ENCODE measurements around the gene CCHCR1. TPM values are rescaled to one million over a fixed set of nuclear protein-coding genes. Genes with fewer than 3 reads are reported as not detected.

The CCHCR1 gene
- total RNA-seq, 1 donor from 2014 or later = 36.8 TPM

DNA sequence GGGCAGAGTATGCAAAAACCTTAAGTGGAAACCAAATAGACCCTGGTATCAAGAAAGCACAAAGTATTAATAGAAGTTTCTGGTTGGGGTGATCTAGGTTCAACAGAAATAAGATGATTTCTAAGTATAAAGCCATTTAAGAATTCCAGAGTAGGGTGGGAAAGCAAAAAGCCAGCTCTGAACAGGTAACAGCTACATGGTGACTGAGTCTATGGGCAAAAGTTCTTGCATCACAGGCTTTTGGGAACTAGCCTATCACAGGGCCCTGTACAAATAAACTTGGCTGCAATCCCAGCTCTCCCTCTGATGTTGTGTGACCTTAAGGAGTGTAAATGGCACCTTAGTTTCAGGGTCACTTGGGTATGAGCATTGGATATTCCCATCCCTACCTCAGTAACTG is 6.3 kb upstream of the CCHCR1 start:
- Mint-ChIP-seq H3K4me3 (no peak overlapping the region), H3K9me3 (no peaks in the 10 kb centered on the region), H3K4me1 (ENCODE audit: unreplicated experiment) (peaks cover 10% of the 10 kb centered on the region), H3K36me3 (peaks cover 4% of the 10 kb centered on the region), H3K27ac (no peak overlapping the region), H3K27me3 (peaks cover 6% of the 10 kb centered on the region)
- TF ChIP-seq, protein P1, sequence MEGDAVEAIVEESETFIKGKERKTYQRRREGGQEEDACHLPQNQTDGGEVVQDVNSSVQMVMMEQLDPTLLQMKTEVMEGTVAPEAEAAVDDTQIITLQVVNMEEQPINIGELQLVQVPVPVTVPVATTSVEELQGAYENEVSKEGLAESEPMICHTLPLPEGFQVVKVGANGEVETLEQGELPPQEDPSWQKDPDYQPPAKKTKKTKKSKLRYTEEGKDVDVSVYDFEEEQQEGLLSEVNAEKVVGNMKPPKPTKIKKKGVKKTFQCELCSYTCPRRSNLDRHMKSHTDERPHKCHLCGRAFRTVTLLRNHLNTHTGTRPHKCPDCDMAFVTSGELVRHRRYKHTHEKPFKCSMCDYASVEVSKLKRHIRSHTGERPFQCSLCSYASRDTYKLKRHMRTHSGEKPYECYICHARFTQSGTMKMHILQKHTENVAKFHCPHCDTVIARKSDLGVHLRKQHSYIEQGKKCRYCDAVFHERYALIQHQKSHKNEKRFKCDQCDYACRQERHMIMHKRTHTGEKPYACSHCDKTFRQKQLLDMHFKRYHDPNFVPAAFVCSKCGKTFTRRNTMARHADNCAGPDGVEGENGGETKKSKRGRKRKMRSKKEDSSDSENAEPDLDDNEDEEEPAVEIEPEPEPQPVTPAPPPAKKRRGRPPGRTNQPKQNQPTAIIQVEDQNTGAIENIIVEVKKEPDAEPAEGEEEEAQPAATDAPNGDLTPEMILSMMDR (conservative IDR thresholded peaks at IDR 0.05) = no peak
- no peak for DNase-seq (ENCODE audit: extremely low spot score, unreplicated experiment)

- H3K36me3 Mint-ChIP-seq = peaks cover 4% of the 10 kb centered on the region
- no peaks in the 10 kb centered on the region for H3K9me3 Mint-ChIP-seq
- DNase-seq (ENCODE audit: extremely low spot score, unreplicated experiment) = no peak
- TF ChIP-seq, protein P1 (conservative IDR thresholded peaks at IDR 0.05) = no peak
- no peak overlapping the region for H3K4me3 Mint-ChIP-seq
- no peak overlapping the region for H3K27ac Mint-ChIP-seq
- no peaks in the 10 kb centered on the region for H3K27me3 Mint-ChIP-seq
- H3K4me1 Mint-ChIP-seq (ENCODE audit: unreplicated experiment) = peaks cover 13% of the 10 kb centered on the region
These were observed 5.0 kb upstream of the CCHCR1 start for GRCh38 chr6:31162463-31163165.

DNA sequence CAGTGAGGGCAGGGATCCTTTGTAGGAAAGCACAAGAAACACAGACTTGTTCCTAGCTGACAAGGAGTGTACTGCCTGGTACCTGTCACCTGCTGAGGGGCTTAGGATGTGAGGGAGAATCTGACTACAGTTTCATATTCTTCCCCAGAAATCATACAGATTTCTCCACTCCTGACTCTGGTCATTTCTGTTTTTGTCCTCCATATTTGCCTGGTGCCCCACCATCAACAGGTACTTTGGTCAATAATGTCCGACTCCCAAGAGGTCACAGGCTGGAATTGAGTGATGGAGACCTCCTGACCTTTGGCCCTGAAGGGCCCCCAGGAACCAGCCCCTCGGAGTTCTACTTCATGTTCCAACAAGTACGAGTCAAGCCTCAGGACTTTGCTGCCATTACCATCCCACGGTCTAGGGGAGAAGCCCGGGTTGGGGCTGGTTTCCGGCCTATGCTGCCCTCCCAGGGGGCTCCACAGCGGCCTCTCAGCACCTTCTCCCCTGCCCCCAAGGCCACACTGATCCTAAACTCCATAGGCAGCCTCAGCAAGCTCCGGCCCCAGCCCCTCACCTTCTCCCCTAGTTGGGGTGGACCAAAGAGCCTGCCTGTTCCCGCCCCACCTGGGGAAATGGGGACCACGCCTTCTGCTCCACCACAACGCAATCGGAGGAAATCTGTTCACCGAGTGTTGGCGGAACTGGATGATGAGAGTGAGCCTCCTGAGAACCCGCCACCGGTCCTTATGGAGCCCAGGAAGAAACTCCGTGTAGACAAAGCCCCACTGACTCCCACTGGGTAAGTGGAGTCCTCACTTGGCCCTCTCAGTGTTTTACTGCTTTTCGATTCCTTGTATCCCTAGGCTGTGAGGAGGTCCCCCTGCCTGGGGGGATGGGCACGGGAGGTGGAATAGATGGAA is 3.9 kb upstream of the CCHCR1 start:
- TF ChIP-seq, protein P1 (conservative IDR thresholded peaks at IDR 0.05) = no peak
- Mint-ChIP-seq H3K27me3 (no peaks in the 10 kb centered on the region), H3K36me3 (peaks cover 4% of the 10 kb centered on the region), H3K27ac (no peak overlapping the region), H3K4me1 (ENCODE audit: unreplicated experiment) (peaks cover 21% of the 10 kb centered on the region), H3K4me3 (no peak overlapping the region), H3K9me3 (no peaks in the 10 kb centered on the region)
- DNase-seq (ENCODE audit: extremely low spot score, unreplicated experiment) = no peak

- Mint-ChIP-seq H3K27ac (peak overlapping the region; percentile 81), H3K9me3 (no peaks in the 10 kb centered on the region), H3K27me3 (no peaks in the 10 kb centered on the region), H3K36me3 (peaks cover 7% of the 10 kb centered on the region), H3K4me3 (peak overlapping the region; percentile 94), H3K4me1 (ENCODE audit: unreplicated experiment) (peaks cover 21% of the 10 kb centered on the region)
- DNase-seq (ENCODE audit: extremely low spot score, unreplicated experiment) = no peak
- TF ChIP-seq, protein P1 (conservative IDR thresholded peaks at IDR 0.05) = no peak
These were observed 1.6 kb upstream of the CCHCR1 start for GRCh38 chr6:31158863-31159855.

Measured in type B pancreatic cell (in vitro differentiated cells).